VCaP (cell line): ENCODE measurements around the gene TSR3.

ENCODE experiments used
- H3K27ac ChIP-seq: fragments of 450-650 bp; 2 replicates; pipeline ENCODE4 v1.5.1; 2017
- CTCF ChIP-seq: fragments of 450-650 bp; conservative IDR thresholded peaks from 2 replicates; pipeline ENCODE4 v1.5.1; 2017; ENCODE audit warnings: mild to moderate bottlenecking, moderate library complexity

Gene TSR3

GRCh38 chr16:1367486-1368174 lies 16.0 kb upstream of the TSR3 start:
- no peak overlapping the region for H3K27ac ChIP-seq
- no peak for TF ChIP-seq CTCF

- H3K27ac ChIP-seq, result no peak overlapping the region
- no peak for TF ChIP-seq CTCF
Measured at GRCh38 chr16:1366712-1367299, 15.1 kb upstream of the TSR3 start.

DNA sequence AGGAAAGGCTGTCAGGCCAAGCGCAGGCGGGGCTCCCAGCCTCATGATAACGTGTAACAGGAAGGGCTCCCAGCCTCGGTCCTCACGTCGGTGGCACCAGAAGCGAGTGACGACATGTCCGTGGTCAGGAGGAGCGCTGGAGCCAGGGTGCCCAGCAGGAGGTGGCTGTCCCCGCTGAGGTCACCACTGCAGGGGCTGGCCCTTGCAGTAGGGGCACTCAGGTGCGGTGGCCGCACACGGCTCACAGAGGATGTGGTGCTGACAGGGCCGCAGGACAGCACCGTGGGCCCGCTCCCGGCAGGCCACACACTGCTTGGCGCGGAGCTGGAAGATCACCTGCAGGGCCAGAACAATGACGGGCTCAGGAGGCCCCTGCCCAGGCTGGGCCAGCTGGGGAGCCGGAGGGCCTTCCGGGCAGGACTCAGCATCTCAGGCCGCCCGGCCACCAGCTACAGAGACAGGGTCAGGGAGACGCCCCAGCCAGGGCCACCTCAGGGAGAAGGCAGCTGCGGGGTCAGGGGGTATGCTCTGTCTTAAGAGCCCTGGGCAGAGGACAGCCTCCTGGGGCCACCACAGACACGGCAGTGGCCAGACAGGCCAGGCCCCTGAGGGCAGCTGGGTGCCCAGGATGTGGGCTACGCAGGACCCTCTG lies 14.5 kb upstream of the TSR3 start:
- no peak for TF ChIP-seq CTCF
- H3K27ac ChIP-seq, result no peak overlapping the region

GRCh38 chr16:1364510-1364909 lies 12.8 kb upstream of the TSR3 start:
- H3K27ac ChIP-seq, result no peak overlapping the region
- no peak for TF ChIP-seq CTCF

GRCh38 chr16:1363501-1364041 lies 11.9 kb upstream of the TSR3 start:
- peak; percentile 89 for TF ChIP-seq CTCF
- H3K27ac ChIP-seq, result no peak overlapping the region

DNA sequence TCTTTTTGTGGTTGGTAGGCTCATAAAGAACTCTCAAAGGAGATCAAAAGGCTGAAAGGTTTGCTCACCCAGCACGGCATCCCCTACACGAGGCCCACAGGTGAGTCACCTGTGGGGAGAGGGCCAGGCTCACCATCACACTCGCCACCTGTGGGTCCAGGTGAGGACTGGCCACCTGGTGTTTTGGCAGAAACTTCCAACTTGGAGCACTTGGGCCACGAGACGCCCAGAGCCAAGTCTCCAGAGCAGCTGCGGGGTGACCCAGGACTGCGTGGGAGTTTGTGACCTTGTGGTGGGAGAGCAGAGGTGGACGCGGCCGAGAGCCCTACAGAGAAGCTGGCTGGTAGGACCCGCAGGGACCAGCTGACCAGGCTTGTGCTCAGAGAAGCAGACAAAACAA lies 11.1 kb upstream of the TSR3 start:
- H3K27ac ChIP-seq, result no peak overlapping the region
- no peak for TF ChIP-seq CTCF

DNA sequence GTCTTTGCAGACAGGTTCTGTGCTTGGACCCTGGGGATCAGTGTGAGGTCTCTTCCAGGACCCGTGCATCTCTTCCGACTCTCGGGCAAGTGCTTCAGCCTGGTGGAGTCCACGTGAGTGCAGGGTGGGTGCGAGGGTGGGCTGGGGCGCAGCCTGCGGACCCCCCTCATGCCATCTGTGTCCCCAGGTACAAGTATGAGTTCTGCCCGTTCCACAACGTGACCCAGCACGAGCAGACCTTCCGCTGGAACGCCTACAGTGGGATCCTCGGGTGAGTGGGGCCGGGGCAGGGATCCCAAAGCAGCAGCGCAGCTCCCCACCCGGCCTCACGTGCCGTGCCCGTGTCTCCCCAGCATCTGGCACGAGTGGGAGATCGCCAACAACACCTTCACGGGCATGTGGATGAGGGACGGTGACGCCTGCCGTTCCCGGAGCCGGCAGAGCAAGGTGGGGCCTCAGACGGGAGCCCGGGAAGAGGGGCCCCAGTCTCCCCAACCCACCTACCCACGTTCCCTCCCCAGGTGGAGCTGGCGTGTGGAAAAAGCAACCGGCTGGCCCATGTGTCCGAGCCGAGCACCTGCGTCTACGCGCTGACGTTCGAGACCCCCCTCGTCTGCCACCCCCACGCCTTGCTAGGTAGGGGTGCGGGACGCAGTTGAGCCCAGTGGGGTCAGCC lies 10.1 kb upstream of the TSR3 start:
- no peak overlapping the region for H3K27ac ChIP-seq
- TF ChIP-seq CTCF, result no peak
